DMS79 (cell line): Measurements from ENCODE around the gene TMEM209.
"Not testable (repeated sequence)": the region's sequence is repeated elsewhere in the genome, so short reads cannot be mapped to it uniquely, and the experiment has no call there.

Source experiments
- DNase-seq: peaks from one replicate; lab custom pipeline; 2025; lab: John Stamatoyannopoulos, UW

TMEM209 gene

DNA sequence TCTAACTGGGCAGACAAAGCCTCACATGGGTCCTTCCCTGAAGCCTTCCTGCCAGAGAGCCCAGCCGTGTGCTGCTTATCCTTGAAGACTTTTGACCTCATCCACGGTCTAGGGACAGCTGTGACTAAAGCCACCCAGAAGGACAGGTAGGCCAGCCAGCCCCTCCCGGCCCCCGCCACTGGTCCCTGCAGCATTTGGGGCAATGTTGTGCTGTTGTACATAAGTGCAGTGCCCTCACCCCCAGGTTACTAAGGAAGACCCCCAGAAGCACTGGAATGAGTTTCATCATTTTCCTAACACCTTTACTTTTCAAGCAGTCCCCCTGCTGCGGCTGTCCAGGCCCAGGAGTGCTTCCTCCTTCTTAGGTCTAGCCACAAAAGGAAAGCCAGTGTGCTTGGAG, 43.0 kb downstream of the TMEM209 start:
- DNase-seq = no peak

DNA sequence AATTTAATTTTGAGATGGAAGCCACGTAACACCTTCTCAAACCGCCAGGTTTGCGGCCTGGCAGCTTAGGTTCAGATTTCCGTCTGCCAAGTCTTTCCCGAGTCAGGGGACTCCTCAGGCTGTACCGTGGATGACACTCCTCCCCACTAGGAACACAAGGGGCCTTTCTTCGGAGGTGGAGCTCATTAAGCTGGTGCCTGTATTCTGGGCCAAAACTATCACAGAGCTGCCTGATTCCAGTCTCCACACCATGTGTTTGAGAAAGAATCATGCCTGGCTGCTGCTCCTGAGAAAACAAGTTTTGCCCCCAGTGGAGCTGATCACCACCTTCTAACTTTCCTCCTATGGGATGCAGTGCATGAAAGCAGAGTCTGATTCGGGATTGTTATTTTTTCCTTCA, 44.8 kb downstream of the TMEM209 start:
- no peak for DNase-seq

DNA sequence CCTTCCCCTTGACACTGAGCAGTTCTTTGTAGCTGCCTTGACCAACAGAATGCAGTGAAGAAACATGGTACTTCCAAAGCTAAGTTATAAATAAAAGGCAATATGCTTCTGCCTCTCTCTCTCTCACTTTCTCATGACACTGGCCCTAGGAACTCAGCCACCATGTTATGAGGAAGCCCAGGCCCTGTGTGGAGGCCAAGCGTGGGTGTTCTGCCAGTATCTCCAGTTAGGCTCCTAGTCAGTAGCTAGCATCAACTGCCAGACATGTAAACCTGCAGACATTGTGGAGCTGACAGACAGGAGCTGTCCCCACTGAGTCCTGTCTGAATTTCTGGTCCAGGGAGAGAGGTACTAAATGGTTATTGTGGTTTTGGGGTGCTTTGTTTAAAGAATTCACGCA, 45.2 kb downstream of the TMEM209 start:
- DNase-seq = no peak

DNA sequence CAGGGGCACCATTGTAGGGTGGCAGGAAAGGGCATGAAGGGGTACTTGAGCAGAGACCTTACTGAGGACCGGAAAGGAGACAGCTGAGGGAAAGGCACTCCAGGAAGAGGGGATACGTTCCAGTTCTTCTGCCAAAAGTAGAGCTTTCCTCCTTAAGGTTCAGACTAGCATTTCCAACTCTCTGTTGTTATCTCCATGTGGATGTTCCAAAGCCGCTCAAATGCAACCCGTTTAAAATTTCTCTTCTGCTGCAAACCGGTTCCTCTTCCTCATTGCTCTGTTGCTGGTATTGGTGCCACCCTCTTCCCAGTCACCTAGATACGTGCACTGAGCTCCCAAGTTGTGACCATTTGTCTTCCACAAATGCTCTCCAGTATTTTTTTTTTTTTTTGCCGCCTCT, 47.5 kb downstream of the TMEM209 start:
- DNase-seq = no peak

DNA sequence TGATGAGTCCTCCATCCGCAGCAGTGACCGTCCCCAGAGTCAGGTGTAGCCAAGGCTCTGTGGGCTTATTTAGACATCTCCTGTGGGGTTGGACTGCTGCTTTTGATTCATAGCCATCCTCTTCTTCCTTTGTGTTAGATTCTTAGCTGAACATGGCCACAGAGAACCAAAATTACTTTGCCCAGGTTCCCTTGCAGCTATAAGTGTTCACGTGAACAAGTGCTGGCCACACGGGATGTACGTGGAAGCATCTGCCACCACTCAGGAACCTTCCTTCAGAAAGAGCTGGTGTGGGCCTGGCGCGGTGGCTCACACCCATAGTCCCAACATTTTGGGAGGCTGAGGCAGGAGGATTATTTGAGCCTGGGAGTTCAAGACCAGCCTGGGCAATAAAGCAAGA, 49.1 kb downstream of the TMEM209 start:
- no peak for DNase-seq

DNA sequence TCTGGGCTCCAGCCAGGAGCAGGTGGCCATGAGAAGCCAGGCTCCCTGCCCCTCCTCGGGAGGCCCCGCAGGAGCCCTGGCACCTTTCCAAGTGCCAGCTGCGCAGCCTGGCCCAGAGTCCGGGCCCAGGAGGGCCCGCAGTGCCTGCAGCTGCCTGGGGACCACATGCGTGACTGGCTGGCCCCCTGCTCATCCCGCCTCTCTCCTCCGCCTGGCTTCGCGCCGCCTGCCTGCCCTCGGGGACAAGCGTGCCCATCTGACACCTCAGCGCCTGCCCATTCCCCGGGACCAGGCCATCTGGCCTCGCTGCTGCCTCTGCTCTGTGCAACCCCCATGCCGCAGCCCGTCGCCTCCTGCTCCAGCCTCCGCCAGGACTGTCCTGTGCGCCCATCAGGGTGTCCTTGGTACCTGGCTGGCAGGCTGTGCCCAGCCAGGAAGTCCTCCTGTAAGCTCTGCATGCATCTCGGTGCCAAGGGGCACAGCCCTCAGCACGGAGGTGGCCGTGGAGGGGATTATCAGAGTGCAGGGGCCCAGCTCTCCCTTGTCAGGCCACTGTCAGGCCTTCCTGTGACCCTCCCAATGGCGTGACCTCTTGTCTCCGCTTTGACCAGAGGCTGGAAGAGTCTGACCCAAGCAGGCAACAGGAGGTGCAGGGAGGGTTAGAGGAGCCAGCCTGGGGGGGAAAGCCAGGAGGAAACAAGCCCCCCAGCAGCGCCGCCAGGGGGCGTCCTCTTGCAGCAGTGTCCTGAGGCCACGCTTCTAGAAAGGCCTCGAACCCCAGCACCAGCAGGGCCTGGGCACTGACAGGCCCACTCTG, 50.5 kb downstream of the TMEM209 start:
- peak; percentile 94 for DNase-seq

DNA sequence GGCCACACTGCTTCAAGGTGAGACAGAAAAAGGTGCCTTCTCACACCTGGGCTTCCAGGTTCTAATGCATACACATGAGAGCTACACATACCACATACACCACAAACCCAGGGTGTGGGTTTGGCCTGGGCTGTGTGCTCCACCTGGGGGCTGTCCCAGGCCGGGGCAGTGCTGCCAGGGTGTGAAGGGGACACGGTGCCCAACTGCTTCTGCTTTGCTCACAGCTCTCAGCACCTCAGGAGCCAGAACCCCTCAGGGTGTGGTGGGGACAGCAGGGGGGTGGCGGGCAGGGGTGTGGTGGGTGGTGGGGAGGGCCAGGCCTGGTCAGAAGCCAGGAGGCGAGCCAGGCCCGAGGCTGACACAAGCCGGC, 51.1 kb downstream of the TMEM209 start:
- peak; percentile 94 for DNase-seq

DNA sequence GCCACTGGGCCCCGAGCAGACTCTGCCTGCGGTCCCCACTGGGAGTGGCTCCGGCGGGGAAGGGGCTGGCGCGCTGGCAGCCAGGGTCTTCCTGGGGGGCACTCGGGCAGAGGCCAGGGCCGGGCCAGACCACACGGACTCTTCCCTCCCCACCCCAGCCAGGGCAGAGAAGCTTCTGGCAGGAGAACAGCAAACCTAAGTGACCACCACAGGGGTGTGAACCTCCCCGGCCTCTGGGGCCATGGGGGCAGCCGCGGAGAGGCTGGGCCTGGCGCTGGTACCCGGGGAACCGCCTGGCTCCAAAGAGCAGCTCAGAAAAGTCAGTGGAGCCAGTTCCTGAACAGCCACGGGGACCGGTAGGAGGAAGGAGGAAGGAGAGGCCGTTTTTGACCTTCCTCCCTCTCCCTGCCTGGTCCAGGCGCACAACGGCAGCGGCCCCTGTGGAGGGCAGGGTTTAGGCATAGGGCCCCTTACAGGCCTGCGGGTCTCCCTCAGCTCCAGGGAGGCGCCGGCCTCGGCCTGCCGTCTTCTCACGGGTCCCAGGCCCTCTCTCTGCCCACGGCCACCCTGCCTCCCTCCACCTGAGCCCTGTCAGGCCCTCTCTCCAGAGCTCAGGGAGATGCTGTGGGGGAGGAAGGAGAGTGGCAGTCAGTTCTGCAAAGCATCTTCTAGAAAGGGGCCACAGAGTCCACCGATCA, 51.8 kb downstream of the TMEM209 start:
- no peak for DNase-seq

DNA sequence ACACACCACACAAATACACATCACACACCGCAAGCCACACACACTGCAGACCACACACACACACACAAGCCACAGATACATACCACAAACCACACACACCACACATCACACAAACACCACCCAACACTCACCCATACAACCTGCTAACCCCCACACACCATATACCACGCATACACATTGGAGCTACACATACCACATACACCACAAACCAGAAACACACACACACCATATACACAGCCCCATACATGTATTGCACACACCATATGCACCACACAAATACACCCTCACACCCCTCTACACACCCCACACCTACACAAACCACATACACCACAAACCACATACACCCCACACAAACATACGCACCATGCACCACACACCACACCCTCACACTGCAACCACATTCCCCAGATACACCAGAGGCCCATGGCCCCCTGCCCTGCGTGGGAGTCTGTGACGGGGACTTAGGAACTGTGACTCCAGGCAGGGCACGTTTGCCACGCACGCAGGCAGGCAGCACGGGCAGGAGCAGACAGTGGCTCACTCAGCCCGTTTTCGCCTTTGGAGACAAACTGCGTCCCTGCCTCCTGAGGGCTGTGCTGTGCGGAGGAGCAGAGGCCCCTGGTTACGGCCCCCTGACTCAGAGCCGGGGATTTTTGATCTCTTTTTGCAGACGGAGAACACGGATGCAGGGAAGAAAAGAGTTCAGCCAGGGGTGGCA, 52.6 kb downstream of the TMEM209 start:
- DNase-seq = no peak

DNA sequence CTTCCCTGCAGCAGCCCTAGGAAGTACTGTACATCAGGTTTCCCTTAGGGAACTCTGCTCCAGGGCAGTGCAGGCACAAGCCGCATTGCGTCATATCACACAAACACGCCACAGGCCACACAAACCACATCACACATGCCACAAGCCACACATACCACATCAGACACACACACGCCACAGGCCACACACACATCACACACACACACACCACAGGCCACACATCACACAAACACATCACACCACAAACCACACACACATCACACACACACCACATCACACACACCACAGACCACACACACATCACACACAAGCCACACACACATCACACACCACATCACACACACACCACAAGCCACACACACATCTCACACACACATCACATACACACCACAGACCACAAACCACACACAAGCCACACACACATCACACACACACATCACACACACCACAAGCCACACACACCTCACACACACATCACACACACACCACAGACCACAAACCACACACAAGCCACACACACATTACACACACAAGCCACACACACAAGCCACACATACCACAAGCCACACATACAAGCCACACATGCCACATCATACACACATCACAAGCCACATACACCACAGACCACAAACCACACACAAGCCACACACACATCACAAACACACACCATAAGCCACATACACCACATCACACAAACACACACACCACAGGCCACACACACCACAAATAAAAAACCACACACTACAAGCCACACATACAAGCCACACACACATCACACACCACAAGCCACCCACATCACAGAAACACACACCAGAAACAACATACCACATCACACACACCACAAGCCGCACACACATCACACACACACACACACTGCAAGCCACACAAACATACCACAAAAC, 53.4 kb downstream of the TMEM209 start:
- DNase-seq = no peak

DNA sequence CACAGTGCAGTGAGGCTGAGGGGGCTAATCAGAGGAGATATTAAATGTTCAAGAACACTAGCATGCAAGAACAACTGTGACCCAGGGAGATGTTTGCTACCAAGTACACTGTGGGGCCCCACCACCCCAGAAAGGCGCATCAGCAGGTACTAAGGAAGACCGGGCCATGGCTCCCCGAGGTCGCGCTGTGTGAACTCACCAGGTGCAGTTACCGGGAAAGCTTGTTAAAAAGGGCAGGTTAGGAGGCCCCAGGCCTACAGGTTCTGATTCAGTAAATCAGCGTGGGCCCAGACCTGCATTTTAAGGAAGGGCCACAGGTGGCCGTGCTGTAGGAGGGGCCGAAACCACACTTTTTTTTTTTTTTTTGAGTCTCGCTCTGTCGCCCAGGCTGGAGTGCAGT, 54.6 kb downstream of the TMEM209 start:
- no peak for DNase-seq

DNA sequence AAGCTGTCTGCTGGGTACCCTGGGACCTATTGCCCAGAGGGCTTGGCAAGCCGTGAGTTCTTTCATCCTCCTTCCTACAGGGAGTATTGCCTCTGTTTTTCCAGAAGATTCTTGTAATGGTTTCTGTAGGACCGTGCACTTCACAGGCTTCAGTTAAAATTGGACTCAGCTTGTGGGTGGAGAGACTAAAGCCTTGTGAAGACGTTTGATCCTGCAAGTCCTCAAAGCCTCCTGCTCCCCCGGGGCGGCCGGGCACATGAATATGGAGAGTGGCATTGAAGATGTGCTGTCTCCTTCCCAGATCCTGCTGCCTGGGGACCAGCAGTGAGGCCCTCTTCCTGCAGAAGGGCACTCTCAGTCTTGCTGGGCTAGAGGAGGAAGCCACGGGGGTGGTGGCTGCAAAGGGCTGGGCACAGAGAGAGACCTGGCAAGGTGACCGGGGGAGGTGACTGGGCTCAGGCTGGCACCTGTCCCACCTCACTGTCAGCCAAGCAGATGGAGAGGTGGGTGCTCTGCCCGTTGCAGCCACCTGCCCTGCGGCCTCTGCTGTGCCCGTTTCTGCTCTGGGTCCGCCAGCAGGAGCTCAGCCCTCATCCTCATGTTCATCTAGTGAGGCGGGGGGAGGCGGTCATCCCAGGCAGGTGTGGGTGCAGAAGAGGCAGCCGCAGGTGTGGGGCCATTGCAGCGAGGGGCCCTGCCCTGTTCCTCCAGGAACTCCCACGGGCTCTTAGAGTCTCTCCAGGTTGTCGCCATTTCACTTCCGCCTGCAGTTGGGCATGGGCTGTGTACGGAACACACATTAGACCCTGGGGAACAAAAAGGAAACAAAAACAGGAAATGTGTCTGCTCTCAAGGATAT, 55.7 kb downstream of the TMEM209 start:
- peak; percentile 88 for DNase-seq

DNA sequence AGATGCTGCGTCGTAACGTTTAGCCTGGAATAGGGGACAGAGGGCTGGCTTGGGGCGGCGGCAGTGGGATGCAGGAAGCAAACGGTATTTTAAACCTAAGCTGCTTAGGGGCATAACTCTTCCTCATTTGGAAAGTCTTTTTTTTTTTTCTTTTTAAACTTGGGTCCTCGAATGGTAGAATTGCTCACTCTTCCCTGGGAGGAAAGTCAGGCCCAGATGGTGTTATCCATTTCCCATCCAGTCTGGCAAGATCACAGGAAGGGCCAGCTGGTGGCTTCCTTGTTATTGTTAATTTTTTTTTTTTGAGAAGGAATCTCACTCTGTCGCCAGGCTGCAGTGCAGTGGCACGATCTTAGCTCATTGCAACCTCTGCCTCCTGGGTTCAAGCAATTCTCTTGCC, 56.6 kb downstream of the TMEM209 start:
- DNase-seq = no peak

DNA sequence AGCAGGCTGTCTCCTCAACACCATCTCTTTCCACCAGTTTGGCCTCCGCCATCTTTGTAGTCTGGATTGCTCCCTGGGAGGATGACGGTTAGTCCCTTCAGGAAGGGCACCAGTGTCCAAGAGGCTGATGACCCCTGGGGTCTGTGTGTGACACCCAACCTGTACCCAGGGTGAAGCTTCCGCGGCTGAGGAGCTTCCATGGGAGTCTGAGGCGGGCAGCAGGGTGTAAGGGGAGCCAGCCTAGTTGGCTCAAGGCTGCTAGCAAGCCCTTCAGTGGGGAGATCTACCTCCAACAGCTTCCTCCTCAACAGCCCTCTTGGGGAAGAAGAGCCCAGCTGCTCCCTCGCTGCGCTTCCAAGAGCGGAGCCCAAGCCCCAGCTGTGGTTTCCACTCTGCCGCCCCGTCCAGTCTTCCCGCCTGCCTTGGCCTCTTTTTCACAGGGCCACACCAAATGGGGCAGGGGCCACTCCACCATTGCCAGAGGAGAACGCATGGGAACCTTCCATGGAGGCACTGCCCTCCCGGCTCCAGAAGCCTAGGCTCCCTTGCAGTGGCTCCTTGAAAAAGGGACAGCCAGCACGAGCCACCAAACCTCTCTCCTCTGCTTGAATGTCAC, 57.4 kb downstream of the TMEM209 start:
- DNase-seq = no peak

DNA sequence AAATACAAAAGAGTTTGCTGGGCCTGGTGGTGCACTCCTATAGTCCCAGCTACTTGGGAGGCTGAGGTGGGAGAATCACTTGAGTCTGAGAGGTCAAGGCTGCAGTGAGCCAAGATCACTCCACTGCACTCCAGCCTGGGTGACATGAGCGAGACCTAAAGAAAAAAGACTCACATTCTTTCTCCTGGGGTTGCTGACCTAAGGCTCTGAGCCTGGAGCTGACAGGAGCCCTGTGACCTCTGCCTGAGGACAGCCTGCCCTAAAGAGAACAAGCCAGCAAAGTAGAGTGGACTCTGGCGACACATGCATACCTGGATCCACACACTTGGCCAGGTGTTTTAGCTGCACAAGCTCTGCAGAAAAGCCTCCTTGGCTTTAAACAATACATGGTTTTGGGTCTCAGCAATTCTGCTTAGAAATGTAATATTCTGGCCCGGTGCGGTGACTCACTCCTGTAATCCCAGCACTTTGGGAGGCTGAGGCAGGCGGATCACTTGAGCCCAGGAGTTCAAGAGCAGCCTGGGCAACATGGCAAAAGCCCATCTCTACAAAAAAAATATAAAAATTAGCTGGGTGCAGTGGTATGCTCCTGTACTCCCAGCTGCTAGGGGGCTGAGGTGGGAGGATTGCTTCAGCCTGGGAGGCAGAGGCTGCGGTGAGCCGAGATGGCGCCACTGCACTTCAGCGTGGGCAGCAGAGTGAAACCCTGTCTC, 58.4 kb downstream of the TMEM209 start:
- DNase-seq = no peak

DNA sequence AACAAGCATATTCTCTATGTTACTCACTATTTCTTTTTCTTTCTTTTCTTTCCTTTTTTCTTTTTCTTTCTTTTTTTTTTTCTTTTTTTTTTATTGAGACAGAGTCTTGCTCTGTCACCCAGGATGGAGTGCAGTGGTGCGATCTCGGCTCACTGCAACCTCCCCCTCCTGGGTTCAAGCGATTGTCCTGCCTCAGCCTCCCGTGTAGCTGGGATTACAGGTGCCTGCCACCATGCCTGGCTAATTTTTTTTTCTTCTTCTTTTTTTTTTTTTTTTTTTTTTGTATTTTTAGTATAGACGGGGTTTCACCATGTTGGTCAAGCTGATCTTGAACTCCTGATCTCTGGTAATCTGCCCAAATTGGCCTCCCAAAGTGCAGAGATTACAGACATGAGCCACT, 59.1 kb downstream of the TMEM209 start:
- not testable (repeated sequence) for DNase-seq

DNA sequence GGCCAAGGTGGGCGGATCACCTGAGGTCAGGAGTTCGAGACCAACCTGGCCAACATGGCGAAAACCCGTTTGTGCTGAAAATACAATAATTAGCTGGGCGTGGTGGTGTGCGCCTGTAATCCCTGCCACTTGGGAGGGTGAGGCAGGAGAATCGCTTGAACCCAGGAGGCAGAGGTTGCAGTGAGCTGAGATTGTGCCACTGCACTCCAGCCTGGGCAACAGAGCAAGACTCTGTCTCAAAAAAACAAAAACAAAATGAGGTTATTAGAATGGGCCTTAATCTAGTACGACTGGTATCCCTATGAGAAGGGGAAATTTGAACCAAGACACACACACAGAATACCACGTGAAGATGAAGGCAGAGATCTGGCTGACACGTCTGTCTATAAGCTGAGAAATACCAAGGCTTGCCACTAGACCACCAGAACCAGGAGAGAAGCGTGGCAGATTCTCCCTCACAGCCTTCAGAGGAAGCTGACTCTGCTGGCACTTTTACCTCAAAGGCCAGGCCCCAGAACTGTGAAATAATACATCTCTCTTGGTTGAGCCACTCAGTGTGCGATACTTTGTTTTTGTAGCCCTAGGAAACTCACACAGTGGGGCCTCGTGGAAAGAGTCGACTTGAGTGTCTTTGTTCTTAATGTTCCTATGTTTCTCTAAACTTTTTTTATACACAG, 59.6 kb downstream of the TMEM209 start:
- DNase-seq = no peak

DNA sequence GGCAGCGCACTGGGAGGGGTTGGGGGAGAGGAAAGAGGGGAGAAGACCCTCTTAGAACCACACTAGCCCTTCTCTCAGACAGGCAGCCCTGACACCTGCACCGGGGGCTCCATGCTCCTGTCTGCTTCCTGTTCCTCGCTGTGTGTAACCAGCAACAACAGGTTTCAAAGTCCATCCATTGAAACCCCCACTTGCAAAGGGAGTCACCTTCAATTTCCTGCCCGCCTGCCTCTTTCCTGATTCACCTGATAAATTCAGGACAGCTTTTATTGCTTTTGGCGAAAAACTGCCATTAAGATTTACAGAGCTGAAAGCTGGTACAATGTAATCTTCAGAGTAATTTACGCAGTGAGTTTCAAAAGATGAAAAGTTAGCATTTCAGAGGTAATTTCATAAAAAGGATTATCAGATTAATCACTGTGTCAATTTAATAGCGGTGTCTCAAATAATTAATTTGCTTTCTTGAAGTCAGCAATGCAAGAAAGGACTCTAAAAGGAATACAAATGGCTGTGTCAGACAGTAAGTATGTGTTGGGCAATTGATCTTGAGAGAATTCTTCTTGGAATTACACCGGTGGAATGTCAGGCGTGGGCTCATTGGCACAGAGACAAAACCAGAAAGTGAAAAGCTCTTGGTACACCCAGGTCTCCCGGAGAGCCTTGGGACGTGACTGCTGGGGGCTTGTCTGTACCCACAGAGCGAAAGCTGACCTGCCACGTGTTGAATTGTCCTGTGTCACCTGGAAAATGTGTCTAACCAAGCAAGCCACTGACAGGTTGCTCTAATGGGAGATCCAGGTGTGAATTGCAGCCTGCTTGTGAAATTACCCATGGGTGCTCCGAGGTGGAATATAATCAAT, 60.7 kb downstream of the TMEM209 start:
- DNase-seq = no peak

DNA sequence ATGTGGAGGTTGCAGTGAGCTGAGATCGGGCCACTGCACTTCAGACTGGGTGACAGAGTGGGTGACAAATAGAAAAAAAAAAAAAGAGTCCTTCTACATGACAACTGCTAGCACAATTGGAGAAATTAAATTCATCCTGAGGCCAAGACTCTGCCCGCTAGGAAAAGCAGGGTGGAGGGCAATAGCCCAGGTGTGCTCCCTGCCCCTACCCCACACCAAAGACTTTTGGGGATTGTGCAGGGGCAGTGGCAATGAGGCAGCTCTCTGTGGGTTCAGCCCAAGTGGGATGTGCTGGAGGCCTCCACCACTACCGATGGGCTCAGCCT, 61.3 kb downstream of the TMEM209 start:
- DNase-seq = no peak
